Left forelimb (tissue), 1 donor: ENCODE data around the gene SCUBE1.

Source experiments
- DNase-seq: peaks from one replicate; pipeline ENCODE4 v3.0.0-alpha.2; 2018; ENCODE audit warnings: low spot score

The SCUBE1 gene

DNA sequence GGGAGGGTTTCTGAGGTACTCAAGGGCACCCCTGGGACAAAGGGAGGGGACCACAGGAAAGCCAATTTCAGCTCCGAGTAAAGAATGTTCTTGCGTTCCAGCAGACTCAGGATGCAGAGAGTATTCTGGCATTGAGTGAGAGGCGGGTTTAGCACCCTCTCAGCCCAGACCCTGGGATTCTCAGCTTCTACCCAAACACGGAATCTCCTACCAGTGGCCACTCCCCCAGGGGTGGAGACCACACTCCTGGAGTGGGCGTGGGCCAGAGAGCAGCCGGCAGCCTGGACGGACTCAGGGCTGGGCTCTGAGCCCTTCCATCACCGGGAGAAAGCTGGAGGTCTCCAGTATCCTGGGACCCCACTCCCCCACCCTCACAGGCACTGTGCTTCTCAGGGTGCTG lies 130.1 kb downstream of the SCUBE1 start:
- DNase-seq, result no peak

- no peak for DNase-seq
These were observed 130.7 kb downstream of the SCUBE1 start for GRCh38 chr22:43212434-43212952.

DNA sequence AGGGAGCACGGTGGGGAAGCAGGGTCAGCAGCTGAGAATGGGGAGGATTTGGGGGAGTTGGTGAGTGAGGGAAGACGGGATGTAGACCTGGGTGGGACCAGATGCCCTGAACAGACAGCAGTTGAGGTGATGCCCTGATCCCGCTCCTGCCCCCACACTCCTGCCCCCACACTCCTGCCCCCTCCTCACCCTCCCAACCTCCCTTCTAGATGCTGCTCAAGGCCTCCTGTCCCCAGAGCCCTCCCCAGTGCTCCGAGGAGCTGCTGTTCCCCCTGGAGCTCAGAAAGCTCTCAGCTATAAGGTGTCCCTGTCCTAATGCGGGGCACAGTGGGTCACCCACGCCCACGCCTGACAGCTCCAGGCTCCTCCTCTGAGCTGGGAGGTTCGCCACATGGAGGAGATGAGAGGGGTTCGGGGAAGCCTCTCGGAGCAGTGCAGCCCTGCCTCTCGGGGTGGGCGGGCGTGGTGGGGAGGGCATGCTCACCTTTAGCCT lies 131.2 kb downstream of the SCUBE1 start:
- no peak for DNase-seq

GRCh38 chr22:43210631-43211515 lies 132.3 kb downstream of the SCUBE1 start:
- no peak for DNase-seq

- no peak for DNase-seq
These were observed 133.2 kb downstream of the SCUBE1 start for GRCh38 chr22:43209971-43210370.

GRCh38 chr22:43209523-43209890 lies 133.7 kb downstream of the SCUBE1 start:
- DNase-seq, result no peak

DNA sequence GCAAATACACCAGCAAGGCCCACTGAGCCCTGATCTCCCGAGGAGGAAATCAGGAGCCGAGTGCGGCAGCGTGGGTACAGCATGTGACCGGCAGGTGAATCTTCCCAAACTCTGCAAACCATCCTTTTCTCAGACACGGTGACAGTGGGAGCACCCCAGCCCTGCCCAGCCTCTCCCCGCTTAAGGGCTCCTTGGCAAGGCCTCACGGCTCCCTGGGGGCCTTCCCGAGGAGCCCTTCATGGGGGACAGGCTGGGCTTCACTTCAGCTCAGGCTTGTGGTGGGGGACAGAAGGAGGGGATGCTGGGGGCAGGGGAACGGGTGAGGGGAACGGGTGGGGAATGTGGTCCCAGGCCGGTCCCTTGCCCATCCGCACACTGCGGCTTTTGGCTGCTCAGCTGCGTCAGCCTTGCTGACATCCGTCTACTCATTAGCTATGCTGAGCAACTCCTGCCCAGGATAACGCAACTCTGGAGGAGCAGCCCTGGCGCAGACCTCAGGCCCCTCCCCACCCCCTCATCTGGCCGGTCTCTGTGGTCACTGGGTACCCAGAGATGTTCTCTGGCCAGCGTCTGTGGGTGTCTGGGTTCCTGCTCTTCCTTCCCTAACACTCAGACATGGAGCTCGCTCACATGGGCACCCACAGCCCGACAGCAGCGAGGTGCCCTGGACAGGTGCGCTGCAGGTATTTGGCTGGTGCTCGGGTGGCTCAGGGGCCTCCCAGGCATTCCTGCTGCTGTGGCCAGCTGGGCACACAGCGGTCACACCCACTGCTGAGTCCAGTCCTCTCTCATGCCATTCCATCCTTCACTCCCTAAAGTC lies 134.3 kb downstream of the SCUBE1 start:
- DNase-seq, result no peak

DNA sequence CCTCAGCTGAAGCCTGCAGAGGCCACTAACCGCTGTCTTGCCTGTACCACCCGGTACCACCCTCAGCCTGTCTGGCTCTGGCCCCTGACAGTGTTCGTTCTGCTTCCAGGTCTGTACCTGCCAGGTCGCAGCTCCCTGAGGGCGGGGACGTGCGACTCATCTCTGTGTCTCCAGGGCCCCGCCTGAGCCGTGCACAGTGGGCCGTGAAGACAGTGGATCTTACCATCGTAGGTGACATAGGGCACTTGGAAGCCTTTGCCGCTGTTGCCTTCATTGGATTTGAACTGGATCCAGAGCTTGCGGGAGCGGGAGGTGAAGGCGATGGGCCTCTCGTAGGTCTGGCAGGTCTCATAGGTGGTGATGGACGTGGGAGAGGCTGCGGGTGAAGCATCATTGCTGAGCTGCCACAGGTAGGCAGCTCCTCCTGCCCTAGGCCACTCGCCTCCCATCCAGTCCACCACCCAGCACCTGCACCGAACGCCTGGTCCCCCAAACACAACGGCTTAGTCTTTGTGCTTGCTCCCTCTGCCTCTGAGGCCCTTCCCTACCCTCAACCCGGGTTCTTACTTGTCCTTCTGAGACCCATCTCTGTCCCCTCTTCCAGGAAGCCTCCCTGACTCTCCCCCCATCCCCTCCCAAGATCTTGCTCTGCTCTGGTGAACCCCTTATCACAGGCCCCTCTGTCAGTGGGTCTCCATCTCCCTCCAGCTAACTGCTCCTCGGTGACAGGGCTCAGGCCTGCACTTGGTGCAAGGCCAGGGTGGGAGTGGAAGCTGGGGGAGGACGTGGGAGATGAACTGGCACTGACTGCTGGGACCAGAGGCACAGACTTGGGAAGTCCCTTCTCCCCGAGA lies 135.1 kb downstream of the SCUBE1 start:
- no peak for DNase-seq

DNA sequence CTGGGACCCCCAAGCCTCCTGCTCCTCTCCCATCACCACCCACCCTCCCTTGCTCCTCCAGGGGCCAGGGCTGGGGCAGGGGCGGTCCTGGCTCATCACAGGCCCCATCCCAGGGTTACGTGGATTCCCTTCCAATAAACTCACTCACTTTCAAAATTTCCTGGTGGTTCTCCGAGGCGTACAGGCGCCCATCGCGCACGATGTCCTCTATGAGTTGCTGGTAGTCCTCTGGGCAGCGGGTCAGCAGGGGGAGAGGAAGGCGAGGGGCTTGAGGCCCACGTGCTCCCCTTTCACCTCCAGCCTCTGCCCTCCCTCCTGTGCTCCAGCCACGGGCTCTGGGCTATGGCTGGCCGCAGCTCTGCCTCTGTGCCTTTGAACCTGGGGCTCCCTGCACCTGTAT lies 135.8 kb downstream of the SCUBE1 start:
- DNase-seq, result no peak

DNA sequence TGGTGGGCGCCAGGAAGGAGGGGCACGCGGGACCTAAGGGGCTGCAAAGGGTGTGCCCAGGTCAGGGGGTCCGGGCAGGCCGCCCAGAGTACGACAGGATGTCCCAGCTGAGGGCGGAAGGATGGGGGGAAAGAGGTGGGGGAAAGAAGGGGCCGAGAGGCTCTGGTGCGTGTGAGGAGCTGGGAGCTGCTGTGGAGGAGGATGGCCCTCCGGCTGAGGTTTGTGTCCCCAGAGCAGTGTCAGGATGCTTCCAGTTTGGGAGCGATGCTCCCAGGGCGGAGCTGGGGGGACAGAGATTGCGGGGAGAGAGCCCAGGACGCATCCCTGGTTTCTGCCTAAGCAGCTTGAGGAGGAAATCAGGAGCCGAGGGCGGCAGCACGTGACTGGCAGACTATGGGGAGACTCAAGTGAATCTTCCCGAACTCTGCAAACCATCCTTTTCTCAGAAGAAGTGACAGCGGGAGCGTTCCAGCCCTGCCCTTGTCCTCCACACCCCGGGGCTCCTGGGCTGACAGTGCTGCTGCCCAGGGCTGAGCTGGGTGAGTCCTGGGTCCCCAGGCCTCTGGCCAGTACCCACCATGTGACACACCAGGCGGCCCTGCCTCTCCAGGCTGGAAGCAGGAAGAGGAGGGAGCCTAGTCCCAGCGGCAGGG lies 136.5 kb downstream of the SCUBE1 start:
- DNase-seq, result no peak

DNA sequence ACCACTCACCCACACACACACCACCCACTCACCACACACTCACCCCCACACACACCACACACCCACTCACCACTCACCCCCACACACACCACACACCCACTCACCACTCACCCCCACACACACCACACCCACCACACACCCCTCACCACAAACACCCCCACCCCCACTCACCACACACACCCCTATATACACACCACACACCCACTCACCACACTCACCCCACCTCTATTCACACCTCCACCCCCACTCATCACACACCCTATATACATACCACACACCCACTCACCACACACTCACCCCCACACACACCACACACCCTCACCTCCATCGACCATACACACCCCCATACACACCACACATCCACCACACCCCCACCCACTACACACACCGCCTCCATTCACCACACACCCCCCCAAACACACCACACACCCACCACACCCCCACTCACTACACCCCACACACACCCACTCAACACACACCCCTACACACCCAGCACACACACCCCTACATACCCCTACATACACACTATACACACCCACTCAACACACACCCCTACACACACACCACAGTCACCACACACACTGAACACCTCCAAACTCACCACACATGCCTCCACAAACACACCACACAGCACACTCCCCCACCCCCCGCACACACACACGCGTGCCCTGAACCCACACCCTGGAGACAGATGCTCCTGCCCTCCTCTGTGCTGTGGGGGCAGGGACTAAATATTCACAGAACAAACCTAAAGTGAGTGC lies 137.2 kb downstream of the SCUBE1 start:
- DNase-seq, result no peak

- DNase-seq, result no peak
These were observed 137.9 kb downstream of the SCUBE1 start for GRCh38 chr22:43205261-43205691.

GRCh38 chr22:43203471-43203981 lies 139.6 kb downstream of the SCUBE1 start:
- no peak for DNase-seq

GRCh38 chr22:43202756-43203410 lies 140.3 kb downstream of the SCUBE1 start:
- DNase-seq, result no peak

GRCh38 chr22:43202326-43202725 lies 140.8 kb downstream of the SCUBE1 start:
- DNase-seq, result no peak

DNA sequence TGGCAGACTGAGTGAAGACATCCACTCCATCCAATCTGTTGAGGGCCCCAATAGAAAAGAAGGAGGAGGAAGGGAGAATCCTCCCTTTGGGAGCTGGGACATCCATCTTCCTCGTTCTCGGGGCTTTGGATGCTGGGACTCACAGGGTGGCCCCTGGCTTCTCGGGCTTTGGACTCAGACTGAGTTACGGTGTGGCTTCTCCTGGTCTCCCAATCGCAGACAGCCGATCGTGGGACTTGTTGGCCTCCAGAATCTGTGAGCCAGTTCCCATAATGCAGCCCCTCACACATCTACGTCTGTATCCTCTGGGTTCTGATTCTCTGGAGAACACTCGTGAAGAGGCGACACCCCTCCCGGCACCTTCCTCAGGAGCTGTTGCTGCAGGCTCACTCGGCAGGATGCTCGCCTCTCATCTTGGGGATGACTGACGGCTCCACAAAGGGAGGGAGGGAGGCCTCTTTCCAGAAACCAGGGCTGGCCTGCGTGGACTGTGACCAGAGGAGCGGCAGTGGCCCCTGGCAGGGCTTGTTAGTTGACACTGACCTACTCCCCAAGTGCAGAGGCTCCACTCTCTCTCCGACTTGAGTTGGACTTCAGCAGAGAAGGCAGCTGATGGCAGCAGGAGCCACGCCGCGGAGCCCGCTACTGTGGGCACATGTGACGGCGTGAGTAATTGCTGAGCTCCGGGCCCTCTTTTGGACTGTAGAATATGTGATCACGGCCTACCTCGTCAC lies 141.5 kb downstream of the SCUBE1 start:
- DNase-seq, result no peak

- DNase-seq, result no peak
These were observed 142.6 kb downstream of the SCUBE1 start for GRCh38 chr22:43200555-43200954.

GRCh38 chr22:43200031-43200430 lies 143.1 kb downstream of the SCUBE1 start:
- DNase-seq, result no peak

DNA sequence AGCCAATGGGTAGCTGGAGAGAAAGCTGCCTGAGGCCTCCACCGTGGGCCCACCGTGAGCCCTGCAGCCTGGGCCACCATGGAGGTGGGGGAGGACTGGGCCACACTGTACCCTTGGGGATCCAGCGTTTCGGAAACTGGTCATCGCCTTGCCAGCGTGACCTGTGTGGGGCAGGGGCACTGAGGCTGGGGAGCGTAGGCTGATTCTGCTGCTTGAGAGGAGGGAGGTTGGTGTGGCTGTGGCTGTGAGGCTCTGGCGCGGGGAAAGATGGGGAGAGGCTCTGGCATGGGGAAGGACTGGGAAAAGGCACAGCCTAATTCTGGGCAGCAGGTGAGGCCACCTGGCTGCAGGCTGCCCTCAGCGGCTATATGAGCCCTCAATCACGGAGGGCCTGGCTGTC lies 143.6 kb downstream of the SCUBE1 start:
- no peak for DNase-seq
